GM10847 (cell line): ENCODE measurements around the gene OSBPL1A.

Experiments used
- POLR2A ChIP-seq: IDR thresholded peaks from 2 replicates; pipeline ENCODE4 v1.6.1; 2011; ENCODE audit not compliant: insufficient read length; ENCODE audit errors: extremely low read depth

The OSBPL1A gene

DNA sequence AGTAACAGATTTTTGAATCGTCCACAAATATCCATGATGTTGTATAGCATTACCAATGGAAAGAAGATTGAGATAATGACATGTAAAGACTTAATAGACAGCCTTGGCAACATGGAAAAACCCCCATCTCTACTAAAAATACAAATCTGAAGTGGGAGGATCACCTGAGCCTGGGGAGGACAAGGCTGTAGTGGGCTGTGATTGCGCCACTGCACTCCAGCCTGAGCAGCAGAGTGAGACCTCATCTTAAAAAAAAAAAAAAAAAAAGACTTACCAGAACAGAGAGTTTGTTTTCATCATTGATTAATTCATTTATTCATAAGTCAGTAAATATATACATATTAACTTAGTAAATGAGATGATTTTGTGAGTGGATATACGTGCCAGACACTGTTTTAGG, 7.0 kb upstream of the OSBPL1A start:
- no peak for TF ChIP-seq POLR2A

DNA sequence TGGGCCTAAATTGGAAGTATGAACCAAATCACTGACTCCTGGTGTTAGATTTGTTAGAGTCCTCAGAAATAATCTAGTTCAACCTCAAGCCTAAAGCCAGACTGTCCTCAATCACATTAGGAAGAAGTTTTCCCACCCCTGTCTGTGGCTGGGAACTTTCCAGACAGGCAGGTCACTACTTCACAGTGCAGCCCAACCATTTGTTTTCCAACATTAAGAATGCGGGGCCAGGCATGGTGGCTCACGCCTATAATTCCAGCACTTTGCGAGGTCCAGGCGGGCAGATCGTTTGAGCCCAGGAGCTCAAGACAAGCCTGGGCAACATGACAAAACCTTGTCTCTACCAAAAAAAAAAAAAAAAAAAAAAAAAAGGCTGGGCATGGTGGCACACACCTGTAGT, 5.5 kb upstream of the OSBPL1A start:
- no peak for TF ChIP-seq POLR2A

DNA sequence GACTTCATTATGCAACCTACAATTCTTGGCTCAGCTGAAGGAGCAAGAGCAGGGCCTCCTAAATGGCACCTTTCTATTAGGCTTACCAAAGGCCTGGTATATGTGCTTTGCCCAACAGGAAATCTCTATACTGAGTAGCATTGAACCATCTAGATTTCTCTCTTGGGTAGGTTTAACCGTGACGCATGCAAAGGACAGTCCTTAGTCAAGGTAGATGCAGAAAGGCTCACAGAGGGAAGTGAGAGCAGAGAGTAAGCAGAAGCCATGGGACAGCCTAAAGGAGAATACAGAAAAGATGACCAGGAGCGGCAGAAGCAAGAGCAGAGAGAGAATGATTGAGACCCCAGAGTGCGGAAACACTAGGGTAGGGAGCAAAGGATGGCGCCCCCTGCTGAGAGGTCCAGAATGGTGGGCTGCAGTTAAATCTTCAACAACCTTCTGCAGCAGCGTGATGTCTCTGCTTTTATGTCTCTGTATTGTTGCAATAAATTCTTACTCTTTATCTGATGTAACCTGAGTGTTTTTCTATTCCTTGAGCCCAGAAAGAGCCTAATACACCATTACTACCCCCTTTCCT, 4.7 kb upstream of the OSBPL1A start:
- no peak for TF ChIP-seq POLR2A

DNA sequence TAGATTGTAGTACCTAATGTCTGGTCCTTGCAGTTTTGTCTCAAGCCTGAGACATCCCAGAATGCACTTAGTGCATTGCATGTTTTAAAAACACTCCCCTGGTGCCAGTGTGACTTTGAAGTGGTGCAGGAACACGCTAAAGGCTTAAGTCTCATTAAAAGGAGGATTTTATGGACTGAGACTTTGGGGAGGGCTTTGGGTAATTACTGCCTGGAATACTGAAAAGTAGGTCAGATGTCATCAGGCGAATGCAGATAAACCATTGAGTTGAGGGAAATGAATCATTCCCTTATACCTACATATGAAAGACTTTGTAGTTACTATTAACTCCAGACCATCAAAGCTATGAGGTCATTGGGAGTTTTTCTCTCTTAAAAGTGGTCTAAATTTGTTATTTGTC, 3.0 kb upstream of the OSBPL1A start:
- no peak for TF ChIP-seq POLR2A

DNA sequence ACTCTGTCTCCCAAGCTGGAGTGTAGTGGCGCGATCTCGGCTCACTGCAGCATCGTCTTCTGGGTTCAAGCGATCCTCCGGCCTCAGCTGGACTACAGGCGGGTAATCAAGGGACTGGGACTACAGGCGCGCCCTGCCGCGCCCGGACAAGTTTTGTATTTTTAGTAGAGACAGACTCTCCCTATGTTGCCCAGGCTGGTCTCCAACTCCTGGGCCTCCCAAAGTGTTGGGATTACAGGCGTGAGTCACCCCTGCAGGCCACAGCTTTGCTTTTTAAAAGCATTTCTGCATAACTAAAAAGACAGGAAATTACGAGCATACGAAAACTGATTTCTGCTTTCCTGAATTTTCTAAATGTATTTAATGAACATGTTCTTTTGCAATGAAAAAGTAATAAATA, 916 bp upstream of the OSBPL1A start:
- no peak for TF ChIP-seq POLR2A

DNA sequence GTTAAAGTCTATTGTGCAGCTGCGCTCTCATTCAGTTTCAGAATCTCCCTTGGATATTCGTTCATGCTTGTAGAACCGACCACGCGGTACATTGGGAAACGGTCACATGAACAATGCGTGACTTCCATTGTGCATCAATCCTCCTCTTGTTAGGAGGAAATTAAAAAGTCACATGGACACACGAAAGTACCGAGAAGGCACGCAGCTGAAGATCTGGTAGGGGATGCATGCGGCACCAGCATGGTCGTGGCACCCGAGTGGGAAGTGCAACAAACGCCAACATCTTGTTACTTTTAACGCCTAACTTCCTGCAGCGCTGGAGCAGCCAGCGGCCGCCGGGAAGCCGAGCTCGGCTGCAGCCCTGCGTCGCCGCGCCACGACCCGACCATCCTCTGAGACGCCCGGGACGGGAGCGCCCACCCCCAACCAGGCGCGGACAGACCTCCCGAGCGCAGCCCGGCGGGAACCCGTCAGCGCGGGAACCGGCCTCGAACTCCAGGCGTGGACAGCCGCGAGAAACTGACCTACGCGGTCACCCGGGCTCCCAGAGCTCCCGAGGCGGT, 412 bp downstream of the OSBPL1A start:
- no peak for TF ChIP-seq POLR2A

DNA sequence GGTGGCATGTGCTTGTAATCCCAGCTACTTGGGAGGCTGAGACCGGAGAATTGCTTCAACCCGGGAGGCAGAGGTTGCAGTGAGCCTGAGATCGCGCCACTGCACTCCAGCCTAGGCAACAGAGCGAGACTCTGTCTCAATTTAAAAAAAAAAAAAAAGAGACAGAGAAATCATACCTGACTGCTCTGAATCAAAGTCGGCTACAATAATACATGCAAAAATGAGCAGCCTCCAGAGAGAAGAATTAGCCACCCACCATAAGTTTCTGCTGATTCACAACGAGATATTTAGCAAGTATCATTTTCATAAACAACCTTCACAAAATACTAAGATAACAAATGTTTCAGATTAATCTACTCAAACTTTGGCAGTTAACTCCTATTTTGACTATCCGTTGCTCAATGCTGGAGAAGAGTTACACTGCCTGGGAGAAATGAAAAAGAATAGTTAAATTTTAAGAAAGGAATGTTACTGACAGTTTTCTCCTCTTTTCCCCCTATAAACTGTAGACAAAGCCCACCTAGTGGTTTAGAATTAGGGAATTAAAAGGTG, 1.5 kb downstream of the OSBPL1A start:
- TF ChIP-seq POLR2A = no peak

DNA sequence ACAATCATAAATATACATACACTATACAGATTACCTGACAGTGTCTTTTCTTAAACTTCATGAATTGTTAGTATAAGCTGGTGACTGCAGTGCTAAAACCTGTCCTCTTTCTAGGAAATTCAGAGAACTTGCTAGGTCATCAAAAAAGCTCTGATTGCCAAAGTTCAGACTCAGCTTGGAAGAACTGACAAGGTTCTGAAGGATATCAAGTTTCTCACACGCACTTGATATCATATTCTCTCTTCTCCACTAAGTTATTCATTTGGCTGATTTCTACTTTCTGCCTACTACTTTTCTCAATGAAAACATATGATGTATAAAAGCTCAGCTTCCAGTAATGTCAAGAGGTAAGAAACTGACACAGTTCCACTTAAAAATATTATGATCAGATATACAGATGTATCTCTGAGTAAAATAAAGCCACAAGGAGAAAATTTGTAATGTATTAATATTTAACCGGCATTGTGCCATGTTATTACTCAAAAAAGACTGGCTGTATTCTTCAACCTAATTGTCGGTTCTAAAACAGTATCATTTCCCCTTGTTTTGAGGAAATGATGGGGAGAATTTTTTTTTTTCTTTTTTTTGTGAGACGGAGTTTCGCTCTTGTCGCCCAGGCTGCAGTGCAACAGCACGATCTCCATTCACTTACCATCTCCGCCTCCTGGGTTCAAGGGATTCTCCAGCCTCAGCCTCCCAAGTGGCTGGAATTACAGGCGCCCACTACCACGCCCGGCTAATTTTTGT, 2.4 kb downstream of the OSBPL1A start:
- TF ChIP-seq POLR2A = no peak

DNA sequence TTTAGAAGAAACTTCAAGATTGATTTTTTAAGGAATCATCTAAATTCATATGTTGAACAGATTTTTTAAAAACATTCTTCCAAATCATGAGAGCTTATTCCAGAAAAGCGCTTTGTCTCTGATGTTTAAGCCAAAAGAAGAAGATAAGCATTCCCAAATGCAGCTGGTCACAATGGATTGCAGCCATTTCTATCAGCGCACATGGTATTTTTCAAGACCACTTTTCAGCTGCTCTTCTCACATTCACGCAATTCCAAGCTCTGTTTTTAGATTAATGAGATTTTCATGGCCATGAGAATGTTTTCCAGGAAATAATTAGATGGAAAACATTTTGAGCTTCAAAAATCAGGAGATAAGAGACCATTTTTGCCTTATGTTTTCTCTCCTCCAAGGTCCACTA, 8.7 kb downstream of the OSBPL1A start:
- no peak for TF ChIP-seq POLR2A

DNA sequence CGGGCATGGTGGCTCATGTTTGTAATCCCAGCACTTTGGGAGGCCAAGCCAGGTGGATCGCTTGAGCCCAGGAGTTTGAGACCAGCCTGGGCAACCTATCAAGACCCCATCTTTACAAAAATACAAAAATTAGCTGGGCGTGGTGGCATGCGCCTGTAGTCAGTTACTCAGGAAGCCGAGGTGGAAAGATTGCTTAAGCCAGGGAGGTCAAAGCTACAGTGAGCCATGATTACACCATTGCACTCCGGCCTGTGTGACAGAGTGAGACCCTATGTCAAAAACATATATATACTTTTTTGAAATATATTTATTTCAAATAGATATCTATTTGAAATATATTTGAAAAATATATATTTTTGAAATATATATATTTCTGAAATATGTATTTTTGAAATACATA, 10.9 kb downstream of the OSBPL1A start:
- no peak for TF ChIP-seq POLR2A

DNA sequence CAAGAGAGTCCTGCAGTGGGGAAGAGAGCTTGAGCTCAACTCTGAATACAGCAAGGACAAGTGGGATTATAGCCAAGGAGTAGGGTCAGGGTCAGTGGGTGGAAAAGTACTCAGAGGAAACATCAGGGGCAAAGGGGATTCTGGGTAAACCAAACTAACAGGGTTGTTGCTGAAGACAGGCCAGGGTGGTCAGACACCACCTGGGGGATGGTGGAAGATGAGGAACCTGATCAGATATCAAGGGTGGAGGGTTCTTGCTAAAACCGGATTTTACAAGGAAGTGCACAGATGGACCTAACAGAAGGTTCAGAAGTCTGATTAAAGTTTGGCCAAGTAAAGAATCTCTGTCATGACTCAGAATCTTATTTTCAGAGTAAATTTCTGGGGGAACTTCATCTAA, 16.5 kb downstream of the OSBPL1A start:
- no peak for TF ChIP-seq POLR2A

DNA sequence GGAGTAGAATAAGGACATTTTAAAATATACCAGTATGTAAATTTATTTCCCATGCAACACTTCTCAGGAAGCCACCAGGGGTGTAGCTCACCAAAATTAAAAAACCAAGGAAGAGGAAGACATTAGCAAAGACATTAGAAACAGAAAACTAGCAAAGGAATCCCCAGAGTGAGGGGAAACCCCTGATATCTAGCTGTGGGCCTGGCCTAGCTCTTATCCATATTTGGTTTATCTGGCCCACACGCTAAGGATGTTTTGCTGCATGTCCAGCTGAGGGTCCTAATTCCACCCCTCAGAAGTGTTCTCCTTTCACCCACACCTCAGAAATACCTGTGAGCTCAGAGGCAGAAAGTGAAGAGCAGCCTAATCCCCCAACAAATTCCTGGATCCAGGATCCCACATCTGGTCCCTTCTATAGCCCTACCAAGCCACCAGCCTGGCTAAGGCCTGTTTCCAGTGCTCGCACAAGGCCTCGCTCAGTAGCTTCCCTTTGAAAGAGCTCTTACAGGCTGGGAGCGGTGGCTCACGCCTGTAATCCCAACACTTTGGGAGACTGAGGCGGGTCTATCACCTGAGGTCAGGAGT, 17.4 kb downstream of the OSBPL1A start:
- no peak for TF ChIP-seq POLR2A

DNA sequence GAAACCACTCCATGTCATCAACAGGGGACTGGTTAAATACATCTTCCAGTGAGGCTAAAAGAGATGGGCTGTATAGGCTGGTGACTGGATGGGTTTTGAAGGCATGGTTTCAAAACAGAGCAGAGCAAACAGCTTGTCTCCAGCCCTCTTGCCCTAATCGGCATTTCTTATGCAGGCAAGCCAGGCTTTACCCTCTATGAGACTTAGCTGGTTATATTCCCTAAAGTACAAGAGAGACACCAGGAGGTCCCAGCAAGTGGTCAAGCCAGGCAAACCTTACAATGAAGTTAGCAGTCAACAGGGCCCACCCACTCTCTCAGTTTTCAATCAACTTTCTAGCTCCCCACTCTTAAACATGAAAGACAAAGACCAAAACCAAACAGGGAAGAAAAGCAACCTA, 19.0 kb downstream of the OSBPL1A start:
- no peak for TF ChIP-seq POLR2A

DNA sequence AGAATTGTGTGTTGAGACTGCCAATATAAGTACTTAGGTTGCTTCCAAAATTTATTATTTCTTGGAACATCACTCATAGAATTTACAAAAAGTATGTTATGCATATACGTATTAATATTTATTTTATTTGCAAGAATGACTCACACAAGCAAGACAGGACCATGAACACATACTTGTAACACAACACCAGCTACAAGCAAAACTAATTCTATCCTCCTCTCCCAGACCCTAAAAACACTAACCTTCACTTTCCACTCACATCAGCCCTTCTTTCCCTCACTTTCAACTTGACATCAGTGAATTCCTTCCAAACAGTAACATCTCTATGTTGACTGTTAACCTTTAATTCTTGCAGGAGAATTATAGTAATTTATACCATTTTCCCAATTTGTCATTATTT, 24.3 kb downstream of the OSBPL1A start:
- no peak for TF ChIP-seq POLR2A

DNA sequence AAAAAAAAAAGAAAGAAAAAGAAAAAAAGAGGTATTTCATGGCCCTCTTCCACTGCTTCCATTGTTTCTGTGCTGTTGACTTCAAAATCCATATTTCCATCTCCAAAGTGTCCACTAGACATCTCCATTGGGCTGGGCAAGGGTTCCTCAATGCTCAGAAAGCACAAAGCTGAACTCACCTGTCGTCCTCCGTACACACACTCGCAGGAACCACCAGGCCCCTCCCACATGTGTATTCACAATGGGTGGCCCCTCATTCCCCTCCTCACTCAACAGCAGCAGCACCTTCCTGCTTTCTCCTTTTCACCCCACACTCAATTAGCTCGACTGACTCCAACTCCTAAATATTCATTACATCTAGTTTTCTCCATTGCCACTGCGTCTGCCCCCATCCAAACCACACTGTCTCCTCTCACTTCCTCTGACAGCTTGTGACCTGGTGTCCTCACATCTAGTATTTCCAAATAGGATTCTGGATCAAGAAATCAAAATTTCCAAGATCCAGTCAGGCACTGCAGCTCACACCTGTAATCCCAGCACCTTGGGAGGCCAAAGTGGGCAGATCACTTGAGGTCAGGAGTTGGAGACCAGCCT, 25.2 kb downstream of the OSBPL1A start:
- no peak for TF ChIP-seq POLR2A

DNA sequence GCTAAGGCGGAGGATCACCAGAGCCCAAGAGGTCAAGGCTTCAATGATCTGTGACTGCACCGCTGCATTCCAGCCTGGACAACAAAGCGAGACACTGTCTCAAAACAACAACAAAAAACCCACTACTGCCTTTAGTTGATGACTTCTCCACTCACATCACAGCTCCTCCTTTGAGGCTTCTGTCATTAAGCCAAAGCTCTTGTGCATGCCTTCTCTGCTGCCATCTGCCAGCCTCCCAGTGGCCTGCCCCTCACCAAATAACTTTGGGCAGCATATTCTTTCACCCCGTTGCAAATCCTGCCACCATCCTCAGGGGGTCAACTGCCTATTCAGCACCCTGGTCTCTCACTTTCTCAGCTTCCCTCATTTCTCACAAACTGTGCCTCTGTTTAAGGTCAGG, 27.5 kb downstream of the OSBPL1A start:
- no peak for TF ChIP-seq POLR2A
